ENCODE results near the gene CDH26.

Gene CDH26

DNA sequence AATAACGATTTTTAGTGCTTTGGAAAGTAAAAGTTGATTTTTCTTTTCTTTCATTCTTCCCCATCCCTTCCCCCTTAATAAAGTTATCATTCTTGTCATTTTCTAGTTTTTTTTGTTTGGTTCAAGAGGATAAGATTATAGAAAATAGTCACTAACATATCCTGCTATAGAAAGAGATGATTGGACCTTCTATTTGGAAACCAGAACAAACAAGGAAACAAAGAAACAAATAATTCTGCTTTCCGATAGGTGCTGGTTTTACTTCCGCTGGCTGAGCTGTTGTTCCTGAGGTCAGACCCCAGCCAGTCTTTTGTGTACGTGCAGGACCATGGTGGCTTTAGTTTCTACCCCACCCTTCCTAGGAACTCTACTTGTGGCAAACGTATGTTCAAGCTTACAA, at the start of gene CDH26:
Gene CDH26, plus strand, starts transcription at position 301 of the 400 bp plus-strand sequence. CDS start 304 bp downstream, outside the sequence.
- peak; percentile 23 for DNase-seq

DNA sequence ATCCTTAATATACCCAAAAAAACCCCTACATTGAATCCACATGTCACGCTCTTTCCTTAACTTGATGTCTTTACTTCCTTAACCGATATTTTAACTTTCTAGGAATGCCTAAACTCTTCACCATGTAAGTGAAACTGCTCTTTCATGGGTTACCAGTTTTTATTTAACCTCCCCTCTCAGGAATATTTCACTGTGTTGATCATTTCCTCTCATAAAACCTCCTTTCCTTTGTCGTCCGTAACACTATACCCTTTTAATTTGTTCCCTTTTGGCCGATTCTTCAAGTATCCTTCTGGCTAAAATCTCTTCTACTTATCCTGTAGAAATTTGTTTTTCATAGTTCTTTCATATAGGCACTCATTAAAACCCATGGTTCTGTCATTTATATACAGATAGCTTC, 49.4 kb upstream of the CDH26 start:
- DNase-seq, result no peak

DNA sequence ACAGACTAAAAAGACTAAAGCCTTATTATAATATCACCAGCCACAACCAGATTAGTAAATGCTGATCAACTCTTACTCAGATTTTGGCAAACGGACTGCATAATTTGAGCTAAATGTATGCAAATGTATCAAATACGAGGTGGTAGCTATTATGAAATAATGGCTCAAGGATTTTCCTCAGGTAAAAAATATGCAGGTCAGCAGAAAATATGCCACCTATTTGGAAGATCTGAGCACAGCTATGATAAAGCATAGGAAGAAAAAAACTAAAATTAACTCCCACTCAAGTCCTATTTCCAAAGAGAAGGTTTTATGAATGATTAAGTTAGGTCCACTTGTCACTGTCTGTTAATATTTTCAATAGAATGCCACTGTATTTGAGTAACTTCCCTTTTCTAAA, 47.2 kb upstream of the CDH26 start:
- DNase-seq, result no peak

DNA sequence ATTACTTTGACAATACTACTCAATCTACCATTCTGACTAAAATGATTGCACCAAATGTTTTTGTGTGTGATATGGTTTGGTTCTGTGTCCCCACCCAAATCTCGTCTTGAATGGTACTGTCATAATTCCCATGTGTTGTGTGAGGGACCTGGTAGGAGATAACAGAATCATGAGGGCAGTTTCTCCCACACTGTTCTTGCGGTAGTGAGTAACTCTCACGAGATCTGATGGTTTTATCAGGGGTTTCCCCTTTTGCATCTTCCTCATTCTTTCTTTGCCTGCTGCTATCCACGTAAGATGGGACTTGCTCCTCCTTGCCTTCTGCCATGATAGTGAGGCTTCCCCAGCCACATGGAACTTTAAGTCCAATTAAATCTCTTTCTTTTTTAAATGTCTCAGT, 45.6 kb upstream of the CDH26 start:
- DNase-seq, result no peak

DNA sequence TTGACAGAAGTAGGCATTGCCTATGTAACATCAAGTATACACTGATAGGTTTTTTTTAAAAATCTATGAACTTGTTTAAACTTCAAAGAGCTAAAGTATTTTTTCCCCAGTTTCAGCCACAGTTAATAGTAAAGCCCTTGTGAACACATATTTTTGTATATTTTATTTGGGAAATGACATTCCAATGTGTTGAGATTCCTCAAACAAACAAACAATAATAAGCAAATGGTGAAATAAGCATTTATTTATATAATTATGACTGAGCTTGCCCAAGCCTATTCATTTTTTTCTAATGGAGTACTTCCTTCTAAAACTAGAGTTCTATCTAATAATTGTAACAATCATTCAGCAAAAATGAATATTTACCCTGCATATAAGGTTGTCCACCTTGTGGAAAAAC, 37.3 kb upstream of the CDH26 start:
- DNase-seq, result no peak

DNA sequence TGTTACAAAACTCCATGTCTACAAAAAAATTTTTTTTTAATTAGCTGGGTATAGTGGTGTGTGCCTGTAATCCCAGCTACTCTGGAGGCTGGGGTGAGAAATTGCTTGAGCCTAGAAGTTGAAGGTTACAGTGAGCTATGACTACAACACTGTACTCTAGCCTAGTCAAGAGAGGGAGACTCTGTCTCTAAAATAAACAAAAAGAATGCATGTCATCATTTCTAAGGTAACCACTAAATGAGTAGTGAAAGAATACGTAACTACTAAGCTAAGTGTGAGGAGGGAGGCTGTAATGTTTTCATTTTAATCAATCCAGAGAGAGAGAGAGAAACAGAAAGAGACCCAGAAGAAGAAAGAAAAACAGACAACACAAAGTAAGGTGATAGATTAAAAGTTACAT, 34.7 kb upstream of the CDH26 start:
- no peak for DNase-seq

DNA sequence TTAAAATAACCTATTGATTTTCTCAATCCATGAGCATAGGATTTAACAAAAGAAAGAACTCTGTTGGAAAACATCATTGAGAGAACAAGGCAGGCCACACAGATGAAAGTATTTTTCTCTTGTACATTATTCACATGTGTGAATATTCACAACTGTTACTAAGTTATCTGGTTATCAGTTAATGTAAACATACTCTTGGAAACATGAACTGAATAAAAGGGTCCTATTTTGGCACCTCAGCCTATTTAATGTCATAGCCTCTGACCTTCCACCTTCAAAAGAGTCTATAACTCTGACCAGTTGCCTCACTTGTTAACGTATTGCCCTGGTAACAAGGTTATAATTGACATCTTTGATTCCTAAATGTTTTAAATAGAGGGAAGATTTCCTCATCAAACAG, 32.9 kb upstream of the CDH26 start:
- DNase-seq, result no peak

DNA sequence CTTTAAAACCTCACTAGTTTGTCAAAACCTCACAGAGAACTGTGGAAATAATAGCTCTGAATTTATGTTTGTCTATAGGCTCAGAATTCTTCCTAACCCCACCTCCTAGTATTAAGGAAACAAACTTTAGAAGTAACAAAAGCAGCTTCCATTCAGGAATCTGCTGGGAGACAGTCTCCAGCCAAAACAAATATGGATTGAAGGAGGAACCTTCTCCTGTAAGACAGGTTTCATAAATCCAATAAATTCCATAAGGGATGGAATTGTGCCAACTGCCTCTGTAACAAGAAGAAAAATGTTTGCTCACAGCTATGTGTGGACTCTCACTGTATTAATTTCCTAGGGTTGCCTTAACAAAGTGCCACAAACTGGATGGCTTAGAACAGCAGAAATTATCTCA, 32.3 kb upstream of the CDH26 start:
- no peak for DNase-seq

DNA sequence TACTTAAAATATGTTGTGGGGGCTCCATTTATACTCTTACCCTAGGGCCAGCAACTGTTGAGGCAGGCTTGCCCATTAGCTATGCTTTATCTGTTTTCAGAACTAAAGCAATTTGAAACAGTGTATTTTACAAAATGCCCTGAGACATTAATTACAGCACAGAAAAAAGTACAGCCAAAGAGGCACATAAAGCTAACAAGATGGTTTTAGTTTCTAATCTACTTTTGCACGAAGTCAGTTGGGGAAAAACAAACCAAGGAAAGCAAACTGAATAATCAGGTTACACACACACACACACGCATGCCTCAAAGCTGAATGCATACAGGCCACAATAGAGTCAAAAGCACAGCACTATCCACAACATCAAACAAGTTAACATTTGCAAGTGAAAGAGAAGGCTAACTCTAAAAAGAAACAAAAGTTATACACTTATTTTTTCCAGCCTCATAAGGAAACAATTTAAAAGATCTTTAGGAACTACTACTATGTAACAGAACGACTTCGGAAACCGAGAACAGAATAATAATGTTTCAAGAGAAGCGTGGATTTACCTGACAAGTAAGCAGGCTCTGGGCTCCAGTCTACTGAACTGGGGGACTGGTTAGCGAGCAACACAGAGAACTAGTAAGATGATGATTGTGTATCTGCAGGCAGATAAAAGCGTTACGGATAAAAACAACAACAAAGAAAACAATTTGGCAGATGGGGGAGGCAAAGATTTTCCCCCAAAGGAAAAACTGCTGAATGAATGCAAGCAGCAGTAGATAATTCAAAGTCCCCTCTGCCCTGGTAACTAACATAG, 26.5 kb upstream of the CDH26 start:
- no peak for DNase-seq

DNA sequence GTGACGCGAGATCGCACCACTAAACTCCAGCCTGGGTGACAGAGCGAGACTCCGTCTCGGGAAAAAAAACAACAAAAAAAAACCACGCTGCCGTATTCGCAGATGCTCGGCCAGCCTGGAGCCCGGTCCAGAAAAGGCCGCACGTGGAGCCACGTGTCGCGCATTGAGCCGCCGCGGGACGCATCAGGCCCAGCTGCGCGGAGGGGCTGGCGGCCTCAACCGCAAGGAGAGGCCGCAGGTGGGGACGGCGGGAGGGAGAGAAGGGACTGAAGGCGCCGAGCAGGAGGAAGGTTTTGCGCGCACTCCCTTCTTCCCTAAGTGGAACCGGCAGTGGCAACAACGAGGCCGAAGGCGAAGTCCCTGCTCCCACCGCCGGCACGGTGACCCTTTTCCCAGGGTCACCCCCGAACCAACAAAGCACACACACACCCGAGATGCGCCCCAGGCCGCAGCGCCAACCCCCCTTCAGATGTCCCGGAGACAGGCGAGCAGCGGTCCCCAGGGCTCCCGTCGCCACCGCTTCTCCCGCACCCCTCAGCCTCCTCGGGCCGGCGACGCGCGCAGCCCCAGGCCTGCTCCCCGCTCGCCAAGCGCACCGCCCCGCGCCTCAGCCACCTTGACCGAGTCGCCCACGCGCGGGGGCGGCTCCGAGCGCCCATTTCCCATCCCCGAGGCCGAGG, 25.5 kb upstream of the CDH26 start:
- no peak for DNase-seq

DNA sequence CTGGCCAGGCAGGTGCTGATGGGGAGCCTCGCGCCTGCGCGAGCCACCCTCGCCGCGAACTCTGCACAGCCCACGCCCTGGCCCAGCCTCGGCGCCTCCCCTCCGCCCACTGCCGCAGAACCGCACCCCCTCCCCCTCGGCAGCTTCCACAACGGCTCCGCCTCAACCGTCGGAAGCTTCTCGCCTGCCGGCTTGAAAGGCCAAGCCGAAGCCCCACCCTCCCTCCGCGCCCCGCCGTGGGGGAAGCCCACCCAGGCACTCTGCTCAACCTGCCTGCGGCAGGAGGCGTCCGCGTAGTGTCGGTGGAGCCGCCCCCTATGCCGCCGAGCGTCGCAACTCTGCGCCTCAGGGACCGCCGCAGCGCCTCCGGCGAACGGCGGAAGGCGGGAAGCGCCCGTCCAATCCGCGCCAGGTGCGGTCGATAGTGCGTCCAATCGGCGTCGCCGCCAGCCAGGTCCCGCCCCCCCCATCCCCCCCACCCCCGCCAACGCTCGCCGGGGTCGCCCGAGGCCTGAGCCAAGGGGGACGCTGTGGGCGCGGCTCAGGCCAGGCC, 24.9 kb upstream of the CDH26 start, which contains the start of gene SYCP2:
Gene SYCP2, minus strand, starts transcription at position 342 of the 553 bp plus-strand sequence. CDS start 11,224 bp downstream, outside the sequence.
- DNase-seq, result no peak

DNA sequence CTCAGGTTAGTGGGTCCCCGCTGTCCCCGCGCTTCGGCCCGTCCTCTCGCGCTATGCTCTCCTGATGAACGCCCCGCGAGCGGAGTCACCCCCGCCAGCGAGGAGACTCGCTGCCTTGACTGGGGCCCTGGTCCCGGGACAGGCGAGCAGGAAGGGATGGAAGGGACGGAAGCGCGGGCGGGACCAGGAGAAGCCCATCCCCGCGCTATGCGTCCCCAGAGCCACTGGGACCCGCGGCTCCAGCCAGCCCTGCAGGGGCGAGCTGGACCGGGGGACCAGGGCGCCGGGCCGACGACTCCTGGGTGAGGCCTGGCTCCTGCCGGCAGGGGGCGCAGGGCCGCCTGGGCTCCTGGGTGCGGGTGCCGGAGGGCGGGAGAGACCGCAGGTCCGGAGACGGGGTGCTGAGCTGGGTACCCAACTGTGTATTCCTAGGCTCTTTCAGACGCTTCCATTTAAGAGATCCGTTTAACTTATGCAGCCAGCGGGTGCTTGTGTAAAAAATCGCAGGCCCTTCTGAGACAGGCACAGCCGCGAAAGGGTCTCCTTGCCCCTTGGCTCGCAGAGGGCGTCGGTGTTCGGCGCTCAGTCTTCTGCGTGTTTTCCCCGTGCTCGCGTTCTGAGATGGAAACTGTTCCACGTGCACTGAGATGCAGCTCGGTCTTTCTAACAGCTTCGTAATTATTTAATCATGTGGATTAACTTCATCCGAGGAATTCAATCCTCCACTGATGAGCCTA, 24.2 kb upstream of the CDH26 start:
- DNase-seq, result peak; percentile 62

DNA sequence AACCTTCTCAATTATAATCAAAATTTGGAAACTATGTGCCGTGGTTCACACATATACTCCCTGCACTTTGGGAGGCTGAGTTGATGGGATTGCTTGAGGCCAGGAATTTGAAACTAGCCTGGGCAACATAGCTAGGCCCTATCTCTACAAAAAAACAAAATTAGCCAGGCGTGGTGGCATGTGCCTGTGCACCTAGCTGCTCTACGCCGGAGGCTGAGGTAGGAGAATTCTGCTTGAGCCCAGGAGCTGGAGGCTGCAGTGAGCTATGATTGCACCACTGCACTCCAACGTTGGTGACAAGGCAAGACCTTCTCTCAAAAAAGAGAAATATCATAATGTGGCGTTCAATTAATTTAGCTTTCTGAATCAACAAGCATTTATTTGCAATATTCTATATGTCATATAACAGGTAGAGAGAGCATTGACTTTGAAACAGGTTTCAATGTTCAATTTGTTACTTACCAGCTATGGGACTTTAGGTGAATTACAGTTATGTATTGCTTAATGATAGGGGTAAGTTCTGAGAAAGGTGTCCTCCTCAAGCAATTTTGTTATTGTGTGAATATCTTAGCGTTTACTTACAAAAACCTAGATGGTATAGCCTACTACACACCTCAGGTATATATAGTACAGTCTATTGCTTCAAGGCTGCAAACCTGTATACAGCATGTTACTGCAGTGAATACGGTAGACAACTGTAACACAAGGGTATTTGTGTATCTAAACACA, 22.6 kb upstream of the CDH26 start:
- DNase-seq, result no peak

DNA sequence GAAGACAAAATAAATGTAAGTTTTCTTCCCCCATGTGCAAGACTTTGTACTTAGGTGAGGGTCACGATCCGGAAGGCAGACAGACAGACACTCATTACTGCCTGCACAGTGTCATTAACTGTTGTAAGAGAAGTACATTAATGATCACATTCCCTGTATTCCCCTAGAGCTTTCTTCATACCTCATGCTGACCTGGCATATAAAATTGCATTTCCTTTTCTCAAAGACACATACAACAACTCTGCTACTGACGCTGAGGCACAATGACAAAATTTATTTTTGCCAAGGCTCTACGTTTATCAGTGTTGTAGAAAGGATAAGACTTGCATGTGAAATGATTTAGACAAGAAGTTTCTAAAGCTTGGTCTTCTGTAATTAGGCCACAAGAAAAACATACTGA, 21.8 kb upstream of the CDH26 start:
- no peak for DNase-seq

DNA sequence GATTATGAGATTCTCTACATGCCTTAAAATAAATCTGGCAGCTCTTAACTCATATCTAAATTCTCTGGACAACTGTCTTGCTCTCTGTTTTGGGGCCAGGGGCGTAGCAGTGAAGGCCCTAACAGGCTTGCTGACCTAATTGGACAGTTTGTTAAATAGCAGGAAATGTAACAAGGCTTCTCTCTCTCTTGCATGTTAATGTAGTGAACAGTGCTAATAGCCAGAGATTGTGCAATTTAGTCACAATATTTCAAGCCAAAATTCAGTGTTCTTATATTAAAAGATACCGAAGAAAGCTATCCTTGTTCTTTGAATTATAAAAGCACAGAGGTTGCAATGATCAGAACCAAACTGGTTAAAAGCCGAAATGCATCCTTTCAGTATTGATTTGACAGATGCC, 21.1 kb upstream of the CDH26 start:
- DNase-seq, result no peak

DNA sequence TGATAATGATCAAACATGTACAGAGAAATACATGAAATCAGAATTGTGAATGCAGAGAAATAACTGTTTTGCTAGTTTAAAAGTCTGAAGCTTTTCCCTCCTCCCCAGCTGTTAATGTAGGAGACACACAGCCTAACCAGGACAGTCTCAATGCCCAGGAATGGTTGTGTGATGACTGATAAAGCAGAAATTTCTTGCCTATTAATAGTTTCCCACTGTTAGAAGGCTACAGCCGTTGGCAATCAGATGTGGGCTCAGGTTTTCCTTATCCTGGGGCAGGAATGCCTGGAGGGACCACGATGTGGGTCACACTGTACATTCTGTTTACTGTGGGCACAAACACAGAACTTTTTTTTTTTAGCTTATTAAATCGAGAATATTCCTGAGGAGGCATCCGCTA, 20.0 kb upstream of the CDH26 start:
- DNase-seq, result no peak

DNA sequence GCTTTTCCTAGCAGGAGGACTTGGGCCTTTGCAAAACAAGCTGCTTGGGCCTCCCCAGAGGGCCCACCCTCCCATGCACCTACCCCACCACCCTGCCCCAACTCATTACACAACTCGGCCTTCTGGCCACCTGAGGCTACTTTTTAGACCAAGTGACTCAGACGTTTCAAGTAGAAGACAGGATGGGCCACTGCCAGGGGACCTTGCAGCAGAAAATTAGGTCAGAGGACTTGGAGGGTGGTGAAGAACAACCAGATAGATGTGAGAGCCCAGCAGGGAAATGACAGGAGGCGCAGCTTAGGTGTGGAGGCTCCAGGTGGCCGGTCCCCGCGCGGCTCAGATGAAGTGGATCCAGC, 19.5 kb upstream of the CDH26 start:
- no peak for DNase-seq

DNA sequence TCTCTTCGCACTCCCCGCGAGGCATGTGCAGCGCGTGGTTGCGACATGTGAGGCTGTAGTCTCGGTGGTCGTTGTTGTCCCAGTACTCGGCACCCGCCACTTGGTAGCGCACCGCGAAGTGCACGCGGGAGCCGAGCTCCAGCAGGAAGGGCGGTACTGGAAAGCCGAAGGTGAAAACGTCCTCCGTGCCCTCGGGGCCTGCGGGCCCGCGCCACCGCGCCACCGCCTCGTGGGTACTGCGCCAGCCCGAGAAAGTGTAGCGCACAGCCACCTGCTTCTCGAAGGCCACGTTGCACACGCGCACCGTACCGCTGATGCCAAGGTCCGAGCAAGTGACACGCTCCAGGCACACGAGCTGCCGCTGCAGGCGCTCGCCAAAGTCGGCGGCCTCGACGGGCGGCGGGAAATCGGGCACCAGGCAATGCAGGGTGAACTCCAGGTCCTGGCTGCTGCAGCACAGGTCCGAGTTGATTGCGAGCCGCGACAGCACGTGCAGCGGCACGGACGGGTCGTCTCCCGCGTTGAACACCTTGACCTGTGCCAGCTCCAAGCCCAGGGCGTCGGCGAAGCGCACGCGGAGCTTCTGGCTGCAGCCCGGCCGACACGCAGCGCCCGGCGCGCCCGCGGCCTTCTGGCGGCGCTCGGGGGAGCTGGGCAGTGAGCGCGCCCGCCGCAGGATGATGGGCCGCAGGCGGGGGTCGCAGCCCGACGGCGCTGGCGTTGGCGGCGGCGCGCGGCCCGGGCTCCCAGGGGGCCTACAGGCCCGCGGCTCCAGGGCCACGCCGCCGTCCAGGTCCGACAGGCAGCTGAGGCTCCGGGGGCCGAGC, 19.0 kb upstream of the CDH26 start:
- no peak for DNase-seq

DNA sequence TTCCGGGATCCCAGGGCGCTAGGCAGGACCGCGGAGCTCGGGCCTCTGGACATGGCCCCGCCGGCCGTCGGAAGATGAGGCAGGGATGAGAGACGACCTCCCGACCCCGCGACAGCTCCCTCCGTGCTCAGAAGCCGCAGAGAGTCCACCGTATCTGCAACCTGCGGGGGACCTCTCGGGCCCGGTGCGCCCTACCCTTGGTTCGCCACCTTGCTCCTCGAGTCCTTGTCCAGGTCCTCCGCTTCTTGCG, 18.4 kb upstream of the CDH26 start:
- no peak for DNase-seq

DNA sequence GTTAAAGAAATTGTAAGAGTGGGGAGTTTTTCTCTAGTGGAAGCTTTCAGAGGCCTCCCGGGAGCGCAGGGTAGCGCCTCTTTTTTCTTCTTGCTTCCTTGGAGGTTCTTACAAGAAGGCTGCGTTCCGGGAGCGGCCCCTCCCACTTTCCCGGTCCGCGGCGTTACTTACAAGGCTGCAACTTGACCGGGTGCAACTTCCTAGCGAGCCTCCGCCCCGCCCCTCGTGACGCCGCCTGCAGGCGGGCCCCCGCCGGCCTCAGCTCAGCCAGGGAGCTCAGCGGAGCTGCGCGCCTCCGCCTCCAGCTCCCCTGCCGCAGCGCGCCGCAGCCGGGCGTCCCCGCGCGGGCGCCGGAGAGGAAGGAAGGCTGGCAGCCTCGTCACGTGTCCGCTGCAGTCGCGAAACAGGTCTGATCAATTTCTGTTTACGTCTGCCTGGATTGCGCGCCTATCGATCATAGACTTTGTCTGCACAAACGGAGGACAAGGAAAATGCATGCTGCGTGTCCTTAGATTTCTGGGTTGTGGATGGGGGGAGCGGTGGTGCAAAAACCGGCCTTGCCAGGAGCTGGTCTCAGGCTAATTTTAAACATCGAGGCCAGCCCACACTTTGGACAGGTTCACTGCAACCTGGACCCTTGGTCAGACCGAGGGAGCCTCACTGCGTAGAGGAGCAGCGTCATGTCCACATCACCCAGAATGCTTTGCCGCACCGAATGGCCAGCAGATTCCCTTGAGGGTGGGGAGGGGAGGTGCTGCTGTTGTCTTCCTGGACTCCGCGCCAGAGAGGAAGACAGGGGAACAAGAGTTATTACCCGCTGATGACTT, 17.9 kb upstream of the CDH26 start, which contains the start of the genes FAM217B and PPP1R3D:
Gene FAM217B, plus strand, starts transcription at position 261 of the 827 bp plus-strand sequence. CDS start 3,555 bp downstream, outside the sequence.
Gene PPP1R3D, minus strand, starts transcription at position 177 of the 827 bp plus-strand sequence. CDS start 374 bp downstream, outside the sequence.
- peak; percentile 87 for DNase-seq

DNA sequence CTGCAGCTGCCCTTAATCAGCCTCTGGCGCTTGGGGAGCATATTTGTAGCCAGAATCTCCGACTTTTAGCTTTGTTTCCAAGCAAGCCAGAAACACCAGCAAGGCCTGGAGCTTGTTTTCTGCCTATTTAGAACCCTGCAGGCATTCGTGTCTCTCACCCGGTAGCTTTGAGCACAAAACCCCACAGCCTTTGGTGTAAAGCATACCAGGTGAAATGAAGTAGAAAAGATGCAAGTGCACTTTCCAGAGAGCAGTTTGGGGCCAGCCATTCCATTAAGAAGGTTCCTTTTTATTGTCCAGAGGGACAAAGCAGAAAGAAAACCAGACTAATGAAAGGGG, 17.3 kb upstream of the CDH26 start:
- no peak for DNase-seq

Data from NCI-H774 (cell line).